Testis (tissue), 2 donors: Measurements from ENCODE around the gene IQSEC3.
"Not testable (repeated sequence)": the region's sequence is repeated elsewhere in the genome, so short reads cannot be mapped to it uniquely, and the experiment has no call there.

Source experiments
- CTCF ChIP-seq, 3 experiments: fragments of 450-650 bp in 2 of 3; fragments of 200-600 bp in 1 of 3; sonication (generic) in 1 of 3; IDR thresholded peaks; one replicate each; pipeline ENCODE4 v1.5.1; 2016 to 2019; ENCODE audit warnings: antibody characterized with exemption in 3 of 3, mild to moderate bottlenecking in 2 of 3, moderate library complexity in 1 of 3
- POLR2A ChIP-seq: fragments of 450-650 bp; IDR thresholded peaks from one replicate; pipeline ENCODE4 v1.6.1; 2017; ENCODE audit warnings: antibody characterized with exemption, mild to moderate bottlenecking, moderate library complexity

GRCh38 chr12:19906-20305 lies 46.7 kb upstream of the IQSEC3 start:
- TF ChIP-seq CTCF (IDR thresholded peaks at IDR 0.05); POLR2A: not testable (repeated sequence)
